HPDE6-E6E7 (cell line): Measurements from ENCODE around the gene ZNF792.
"Not testable (repeated sequence)": the region's sequence is repeated elsewhere in the genome, so short reads cannot be mapped to it uniquely, and the experiment has no call there.

Experiments
- DNase-seq: peaks from one replicate; pipeline ENCODE4 v3.0.0; 2011; ENCODE audit warnings: missing footprints; ENCODE audit errors: extremely low spot score

ZNF792 gene

GRCh38 chr19:34970185-34970780, 6.3 kb upstream of the ZNF792 start:
- not testable (repeated sequence) for DNase-seq

- DNase-seq, result no peak
These were observed 5.7 kb upstream of the ZNF792 start for GRCh38 chr19:34969721-34970120.

DNA sequence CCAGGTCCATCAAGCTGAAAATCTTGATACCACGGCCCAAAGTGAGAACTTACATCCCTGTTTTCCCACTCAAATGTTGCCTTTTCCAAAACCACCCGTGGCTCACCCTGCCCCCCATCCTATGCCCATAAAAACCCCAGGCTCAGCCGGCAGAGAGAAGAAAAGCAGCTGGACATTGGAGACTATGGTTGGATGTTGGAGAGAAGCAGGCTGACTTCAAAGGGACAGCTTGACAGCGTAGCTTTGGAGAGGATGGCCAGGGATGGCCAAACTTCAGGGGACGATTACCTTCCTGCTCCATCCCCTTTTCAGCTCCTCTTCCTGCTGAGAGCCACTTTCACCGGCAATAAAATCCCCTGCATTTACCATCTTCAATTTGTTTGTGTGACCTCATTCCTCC, 3.5 kb upstream of the ZNF792 start:
- no peak for DNase-seq

DNA sequence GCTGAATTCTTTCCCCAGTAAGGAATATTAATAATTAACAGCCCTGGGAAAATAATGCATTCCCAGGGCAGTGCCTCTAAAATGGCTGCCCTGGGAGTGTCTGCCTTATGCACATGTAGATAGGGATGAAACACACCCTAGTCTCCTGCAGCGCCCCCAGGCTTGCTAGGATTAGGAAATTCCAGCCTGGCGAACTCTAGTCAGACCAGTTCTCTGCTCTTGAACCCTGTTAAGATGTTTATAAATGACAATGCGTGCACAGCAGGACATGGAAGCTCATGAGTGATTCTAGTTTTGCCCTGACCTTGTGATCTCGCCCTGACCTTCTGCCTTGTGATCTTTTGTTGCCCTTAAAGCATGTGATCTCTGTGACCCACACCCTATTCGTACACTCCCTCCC, 1.5 kb upstream of the ZNF792 start:
- not testable (repeated sequence) for DNase-seq

DNA sequence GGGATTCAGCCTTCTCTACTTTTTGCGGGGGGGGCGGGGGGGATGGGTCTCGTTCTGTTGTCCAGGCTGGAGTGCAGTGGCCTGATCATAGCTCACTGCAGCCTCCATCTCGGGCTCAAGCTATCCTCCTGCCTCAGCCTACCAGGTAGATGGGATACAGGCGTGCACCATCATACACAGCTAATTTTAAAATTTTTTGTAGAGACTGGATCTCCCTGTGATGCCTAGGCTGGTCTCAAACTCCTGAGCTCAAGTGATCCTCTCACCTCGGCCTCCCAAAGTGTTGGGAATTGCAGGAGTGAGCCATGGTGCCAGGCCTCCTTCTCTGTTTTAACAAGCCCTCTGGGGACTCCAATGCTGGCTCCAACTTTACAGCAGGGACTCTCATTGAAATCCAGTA, 569 bp upstream of the ZNF792 start:
- DNase-seq, result no peak

GRCh38 chr19:34962687-34963572, 1.1 kb downstream of the ZNF792 start:
- DNase-seq, result no peak

- DNase-seq, result no peak
These were observed 2.0 kb downstream of the ZNF792 start for GRCh38 chr19:34961775-34962686.

DNA sequence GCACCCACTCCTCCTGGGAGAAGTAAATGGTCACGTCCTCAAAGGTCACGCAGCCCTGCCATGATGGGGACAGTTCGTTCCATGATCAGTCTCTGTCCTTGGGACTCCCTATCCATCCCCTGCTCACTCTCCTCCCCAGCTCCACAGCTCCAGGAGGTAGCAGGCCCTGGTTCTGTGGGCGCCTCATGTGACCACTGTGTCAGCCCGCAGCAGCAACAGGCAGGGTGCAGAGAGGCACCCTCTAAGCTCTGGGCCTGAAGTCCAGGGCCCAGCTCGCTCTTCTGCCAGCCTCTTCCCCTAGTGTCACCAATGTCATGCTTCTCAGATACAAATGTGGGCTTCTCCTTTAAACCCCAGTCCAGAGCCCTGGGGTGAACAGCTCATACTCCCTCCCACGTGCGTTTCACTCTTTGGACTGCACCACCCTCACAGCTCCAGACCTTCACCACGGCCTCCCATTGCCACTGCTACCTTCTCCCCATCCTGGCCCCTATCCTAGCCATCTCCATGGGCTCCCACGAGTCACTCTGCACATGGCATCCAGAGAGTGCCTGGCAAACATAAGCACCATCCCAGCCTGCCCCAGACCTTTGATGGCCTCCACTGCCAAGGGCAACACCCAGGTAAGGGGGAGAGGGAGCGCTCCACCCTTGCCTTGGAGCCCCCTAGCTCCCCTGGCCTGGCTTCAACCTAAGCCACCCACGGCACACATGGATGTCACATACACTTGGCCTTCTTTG, 2.9 kb downstream of the ZNF792 start:
- DNase-seq, result no peak

GRCh38 chr19:34960103-34960805, 3.8 kb downstream of the ZNF792 start:
- DNase-seq, result no peak

DNA sequence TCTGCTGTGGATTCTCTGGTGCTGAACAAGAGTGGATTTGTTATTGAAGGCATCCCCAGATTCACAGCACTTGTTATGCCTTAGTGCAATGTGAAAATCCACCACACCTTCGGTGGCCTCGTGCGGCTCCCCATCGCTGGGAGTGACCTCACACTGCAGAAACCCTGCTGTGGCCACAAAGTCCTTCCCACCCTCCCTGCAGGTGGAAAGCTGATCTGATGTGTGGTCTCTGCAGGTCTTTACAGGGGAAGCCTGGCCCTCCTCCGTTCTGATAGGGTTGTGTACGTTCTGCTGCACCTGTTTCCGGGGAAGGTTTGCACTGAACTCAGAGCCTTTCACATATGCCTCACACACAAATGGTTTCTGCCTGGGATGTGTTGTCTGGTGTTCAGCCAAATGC, 5.0 kb downstream of the ZNF792 start:
- DNase-seq, result no peak

- DNase-seq, result no peak
These were observed 5.9 kb downstream of the ZNF792 start for GRCh38 chr19:34957830-34958751.

DNA sequence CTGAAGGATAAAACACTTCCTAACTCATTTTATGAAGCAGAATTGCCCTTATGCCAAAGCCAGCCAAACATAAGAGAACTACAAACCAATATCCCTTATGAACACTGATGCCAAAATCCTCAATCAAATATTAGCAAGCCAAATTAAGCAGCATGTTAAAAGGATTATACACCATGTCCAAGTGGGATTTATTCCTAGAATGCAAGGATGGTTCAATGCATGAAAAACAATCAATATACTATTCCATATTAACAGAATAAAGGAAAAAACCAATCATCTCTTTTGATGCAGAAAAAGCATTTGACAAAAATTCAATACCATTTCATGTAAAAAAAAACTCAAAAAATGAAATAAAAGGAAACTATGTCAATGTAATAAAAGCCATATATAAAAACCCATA, 10.9 kb downstream of the ZNF792 start:
- DNase-seq, result no peak

DNA sequence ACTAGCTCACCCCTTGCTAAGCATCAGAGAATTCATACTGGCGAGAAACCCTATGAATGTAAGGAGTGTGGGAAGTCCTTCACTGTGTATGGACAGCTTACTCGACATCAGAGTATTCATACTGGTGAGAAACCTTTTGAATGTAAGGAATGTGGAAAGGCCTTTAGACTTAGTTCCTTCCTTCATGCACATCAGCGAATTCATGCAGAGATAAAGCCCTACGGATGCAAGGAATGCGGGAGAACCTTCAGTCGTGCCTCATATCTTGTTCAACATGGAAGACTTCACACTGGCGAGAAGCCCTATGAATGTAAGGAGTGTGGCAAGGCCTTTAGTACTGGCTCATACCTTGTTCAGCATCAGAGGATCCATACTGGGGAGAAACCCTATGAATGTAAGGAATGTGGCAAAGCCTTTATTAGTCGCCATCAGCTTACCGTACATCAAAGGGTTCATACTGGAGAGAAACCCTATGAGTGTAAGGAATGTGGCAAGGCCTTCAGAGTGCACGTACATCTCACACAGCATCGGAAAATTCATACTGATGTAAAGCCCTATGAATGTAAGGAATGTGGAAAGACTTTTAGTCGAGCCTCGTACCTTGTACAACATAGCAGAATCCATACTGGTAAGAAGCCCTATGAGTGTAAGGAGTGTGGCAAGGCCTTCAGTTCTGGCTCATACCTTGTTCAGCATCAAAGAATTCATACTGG, 20.0 kb downstream of the ZNF792 start:
- no peak for DNase-seq

GRCh38 chr19:34938886-34939285, 25.1 kb downstream of the ZNF792 start:
- no peak for DNase-seq

GRCh38 chr19:34936184-34936583, 27.8 kb downstream of the ZNF792 start:
- DNase-seq, result no peak

DNA sequence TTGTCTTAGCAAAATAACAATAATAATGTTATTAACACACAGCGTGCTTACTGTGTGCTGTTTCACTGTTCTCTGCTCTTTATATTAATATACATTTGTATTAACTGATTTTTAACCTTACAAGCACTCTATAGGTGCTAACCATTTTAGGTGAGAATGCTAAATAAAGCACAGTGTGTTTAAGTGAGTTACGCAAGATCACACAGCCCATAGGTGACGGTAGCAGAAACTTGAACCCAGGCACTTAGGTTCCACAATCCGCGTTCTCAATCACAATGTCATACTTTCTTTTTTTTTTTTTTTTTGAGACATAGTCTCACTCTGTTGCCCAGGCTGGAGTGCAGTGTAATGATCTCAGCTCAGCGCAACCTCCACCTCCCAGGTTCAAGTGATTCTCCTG, 31.5 kb downstream of the ZNF792 start:
- DNase-seq, result no peak

- peak; percentile 91 for DNase-seq
These were observed 37.2 kb downstream of the ZNF792 start, which contains the start of gene ZNF30 for GRCh38 chr19:34926685-34927375. TSS of gene ZNF30 (plus strand) at chr19:34926903. CDS start at chr19:34929948, 3,045 bp downstream.

GRCh38 chr19:34926361-34926684, 37.7 kb downstream of the ZNF792 start:
- no peak for DNase-seq
